HG03571 (cell line): Measurements from ENCODE around the gene RAPGEF4.

Source experiments
- ATAC-seq: cut with Tn5 transposase; IDR thresholded peaks from one replicate; pipeline ENCODE4 v1.9.1; 2021; ENCODE audit not compliant: unreplicated experiment

Gene RAPGEF4

GRCh38 chr2:172821370-172822338 lies 86.0 kb downstream of the RAPGEF4 start:
- no peak for ATAC-seq

GRCh38 chr2:172822585-172822984 lies 86.9 kb downstream of the RAPGEF4 start:
- ATAC-seq, result no peak

- ATAC-seq, result no peak
These were observed 87.7 kb downstream of the RAPGEF4 start for GRCh38 chr2:172823261-172823850.

DNA sequence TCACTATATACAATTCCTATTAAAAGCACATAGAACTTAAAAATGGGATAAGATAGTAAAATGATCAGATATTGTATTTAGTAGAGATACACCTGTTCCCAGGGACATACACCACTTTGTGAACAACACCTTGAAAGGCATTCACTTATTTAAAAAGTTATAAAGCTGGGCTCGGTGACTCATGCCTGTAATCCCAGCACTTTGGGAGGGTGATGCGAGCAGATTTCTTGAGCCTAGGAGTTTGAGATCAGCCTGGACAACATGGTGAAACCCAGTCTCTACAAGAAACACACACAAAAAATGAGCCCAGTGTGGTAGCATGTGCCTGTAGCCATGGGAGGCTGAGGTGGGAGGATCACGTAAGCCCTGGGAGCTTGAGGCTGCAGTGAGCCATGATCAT lies 90.9 kb downstream of the RAPGEF4 start:
- ATAC-seq, result no peak

DNA sequence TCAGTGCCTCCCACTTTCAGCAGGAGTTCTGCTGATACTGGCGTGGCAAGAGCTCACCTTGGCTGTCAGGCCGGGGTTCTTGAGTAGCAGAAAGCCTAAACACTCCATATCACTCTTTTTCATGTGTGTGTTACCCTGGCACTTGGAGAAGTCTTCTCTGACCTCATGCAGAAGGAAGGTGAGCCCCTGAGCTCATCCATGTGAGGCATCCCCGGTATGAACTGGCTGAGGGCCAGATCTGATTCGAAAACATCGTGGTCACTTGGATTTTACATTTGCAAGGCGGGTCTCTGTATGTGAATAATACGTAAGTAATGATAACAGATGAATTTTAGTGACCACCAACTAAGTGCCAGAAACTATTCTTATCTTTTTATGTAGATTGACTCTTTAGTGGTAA lies 93.6 kb downstream of the RAPGEF4 start:
- ATAC-seq, result no peak

DNA sequence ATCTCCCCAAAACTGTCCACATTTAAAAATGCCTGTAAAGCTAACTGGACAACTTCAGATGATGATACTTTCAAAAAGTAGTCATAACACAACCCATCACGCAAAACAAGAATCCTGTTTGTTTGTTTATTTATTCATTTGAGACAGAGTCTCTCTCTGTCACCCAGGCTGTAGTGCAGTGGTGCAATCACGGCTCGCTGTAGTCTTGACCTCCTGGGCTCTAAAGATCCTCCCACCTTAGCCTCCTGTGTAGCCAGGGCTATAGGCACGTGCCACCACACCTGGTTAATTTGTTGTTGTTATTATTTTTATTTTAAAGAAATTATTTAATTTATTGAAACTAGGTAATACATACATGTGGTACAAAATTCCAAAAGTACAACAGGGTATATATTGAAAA lies 94.8 kb downstream of the RAPGEF4 start:
- no peak for ATAC-seq

- no peak for ATAC-seq
These were observed 98.3 kb downstream of the RAPGEF4 start for GRCh38 chr2:172833898-172834297.

DNA sequence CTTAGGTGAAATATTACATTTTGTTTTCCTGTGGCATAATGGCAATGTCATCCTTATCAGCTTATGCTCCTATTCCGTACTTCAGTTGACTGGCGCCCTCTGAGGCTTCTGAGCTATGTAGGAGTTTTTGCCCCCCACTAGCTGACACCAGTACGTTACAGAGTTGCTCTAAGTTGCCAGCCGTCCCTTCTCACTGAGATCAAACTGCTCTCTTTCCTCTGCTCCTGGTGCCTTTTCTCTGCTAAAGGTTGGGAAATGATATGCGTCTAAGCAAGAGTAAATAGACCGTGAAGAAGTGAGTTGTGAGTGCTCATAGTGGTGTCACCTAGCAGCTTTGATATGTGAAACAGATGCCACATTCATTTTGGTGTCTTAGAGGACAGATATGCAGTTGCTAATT lies 99.2 kb downstream of the RAPGEF4 start:
- no peak for ATAC-seq

- ATAC-seq, result no peak
These were observed 100.7 kb downstream of the RAPGEF4 start for GRCh38 chr2:172836347-172836821.

DNA sequence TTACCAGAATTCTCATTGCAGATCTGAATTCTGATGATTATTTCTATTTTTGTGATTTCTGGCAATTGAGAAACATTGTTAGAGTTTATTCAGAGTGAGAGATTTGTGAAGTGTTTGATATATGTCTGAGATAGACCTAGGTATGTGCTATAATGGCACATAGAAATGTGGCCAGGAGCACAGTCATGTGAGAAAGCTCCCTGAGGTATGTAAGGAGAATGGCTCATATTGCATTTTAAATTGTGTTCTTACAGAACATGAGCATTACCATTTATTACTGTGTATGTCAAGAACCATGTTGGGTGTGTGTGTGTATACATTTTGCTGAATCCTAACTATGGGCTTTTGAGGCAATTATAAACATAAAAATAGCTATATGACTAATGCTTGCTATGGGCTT lies 101.2 kb downstream of the RAPGEF4 start:
- no peak for ATAC-seq

- ATAC-seq, result no peak
These were observed 103.8 kb downstream of the RAPGEF4 start for GRCh38 chr2:172839446-172839845.

- no peak for ATAC-seq
These were observed 107.0 kb downstream of the RAPGEF4 start for GRCh38 chr2:172842511-172843265.

- no peak for ATAC-seq
These were observed 107.6 kb downstream of the RAPGEF4 start for GRCh38 chr2:172843266-172843582.

GRCh38 chr2:172843902-172844715 lies 108.5 kb downstream of the RAPGEF4 start:
- no peak for ATAC-seq

DNA sequence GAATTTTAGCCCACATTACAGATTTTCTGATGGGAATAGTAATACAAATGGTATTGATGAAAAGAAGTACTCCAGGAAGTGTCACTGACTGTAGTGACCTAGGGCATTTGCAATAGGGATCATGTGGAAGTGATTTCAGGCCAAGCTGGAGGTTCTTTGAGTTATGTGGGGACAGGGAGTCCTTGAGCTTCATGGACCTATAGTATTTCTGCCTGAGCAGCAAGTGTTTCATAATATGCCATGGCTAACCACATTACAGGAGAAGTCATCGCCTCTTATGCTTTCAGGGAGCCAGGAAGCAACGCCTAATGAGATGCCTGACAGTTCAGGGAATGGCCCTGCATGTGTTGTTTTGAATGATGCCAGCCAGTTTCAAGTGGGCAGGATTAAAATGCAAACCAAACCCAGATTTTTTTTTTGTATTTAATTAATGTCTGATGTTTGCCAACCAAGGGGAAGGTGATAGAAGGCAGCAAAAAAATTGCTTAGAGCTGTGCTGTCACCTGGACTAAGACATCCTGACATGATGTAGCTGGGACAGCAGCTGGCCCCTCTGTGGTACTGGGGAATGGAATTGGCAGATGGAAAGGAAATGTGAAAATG lies 109.5 kb downstream of the RAPGEF4 start:
- no peak for ATAC-seq

- ATAC-seq, result no peak
These were observed 110.9 kb downstream of the RAPGEF4 start for GRCh38 chr2:172846551-172846950.

GRCh38 chr2:172847188-172847587 lies 111.5 kb downstream of the RAPGEF4 start:
- ATAC-seq, result no peak

GRCh38 chr2:172848519-172848918 lies 112.9 kb downstream of the RAPGEF4 start:
- ATAC-seq, result no peak

DNA sequence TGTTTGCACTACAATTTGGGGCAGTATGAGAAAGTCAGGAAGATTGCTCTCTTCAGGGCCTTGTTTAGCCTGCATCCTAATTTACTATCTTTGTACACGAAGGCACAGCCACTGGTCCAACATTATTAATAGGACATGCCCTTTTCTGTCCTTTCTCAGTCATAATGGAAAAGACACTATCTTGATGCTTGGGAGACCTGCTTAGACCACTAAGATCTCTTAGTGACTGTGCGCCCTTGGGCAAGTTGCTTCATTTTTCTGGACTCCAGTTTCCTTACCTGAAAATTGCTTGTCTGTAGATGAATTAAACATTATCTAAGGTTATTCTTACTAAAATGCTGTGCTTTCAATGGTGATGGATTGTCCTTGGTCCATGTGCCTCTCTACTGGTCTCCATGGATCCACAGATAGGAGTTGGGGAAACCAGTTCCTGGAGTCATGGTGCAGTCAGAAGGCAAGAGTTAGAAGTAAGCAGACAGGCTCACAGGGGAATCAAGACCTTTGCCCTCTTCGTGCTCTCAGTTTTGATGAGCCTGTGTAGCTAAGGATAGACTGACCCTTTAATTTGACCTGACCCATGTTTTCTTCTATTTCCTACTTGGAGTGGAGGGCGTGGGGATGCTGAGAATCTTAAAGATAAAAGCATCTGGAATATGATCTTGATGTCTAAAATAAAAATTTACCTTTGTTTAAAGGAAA lies 114.0 kb downstream of the RAPGEF4 start:
- no peak for ATAC-seq

GRCh38 chr2:172855588-172855987 lies 119.9 kb downstream of the RAPGEF4 start:
- ATAC-seq, result no peak
